ENCODE measurements around the gene AADAC.
"Not testable (repeated sequence)": the region's sequence is repeated elsewhere in the genome, so short reads cannot be mapped to it uniquely, and the experiment has no call there.

AADAC gene

DNA sequence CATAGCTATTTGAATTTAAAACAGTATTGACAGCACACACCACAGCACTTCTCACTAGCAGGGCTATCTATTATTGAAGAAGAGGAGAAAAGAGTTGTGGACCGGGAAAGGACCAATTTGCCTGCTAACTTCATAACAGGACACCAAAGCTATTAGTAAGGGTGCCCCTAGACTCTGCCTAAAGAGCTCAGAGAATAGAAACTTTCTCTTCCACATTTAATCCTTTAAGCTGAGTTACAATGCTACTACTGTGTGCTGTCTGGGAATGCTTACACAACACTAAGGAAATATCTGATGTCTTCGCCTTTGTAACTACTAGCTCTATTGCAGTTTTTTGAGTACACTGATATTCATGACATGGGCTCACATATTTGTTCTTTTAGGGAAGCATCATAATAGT, 13.5 kb upstream of the AADAC start:
- DNase-seq: no peak

DNA sequence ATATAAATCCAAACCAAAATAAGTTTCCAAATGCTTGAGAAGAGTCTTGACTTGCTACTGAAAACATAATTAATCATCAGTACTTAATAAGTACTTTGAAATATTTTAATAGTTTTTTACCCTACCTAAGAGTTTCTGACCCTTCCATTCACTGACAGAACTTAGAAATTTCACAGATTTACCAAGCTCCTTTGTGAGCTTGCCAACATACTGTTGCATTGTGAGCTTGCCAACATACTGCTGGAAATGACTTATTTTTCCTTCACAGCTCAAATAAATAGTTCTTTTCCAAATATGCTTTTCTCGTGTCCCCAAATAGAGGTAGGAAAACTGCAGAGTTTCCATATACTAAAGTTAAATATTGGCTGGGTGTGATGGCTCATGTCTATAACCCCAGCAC, 9.6 kb upstream of the AADAC start:
- DNase-seq: no peak

DNA sequence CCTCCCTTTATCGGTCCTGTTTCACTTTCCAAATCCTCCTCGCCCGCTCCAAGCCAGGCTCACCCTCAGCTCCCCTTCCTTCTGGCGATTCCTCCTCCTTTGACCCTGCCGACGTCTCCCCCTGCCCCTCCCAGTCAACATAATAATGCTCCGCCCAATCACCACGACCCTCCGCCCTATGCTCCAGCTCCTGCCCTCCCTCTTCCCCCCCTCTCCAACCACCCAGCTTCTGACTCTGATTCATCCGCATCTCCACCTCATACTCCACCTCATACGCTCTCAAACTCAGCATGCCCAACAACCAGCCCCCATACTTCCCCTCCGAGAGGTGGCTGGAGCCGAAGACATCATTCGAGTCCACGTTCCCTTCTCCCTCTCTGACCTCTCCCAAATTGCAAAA, 7.1 kb upstream of the AADAC start:
- no peak for DNase-seq

DNA sequence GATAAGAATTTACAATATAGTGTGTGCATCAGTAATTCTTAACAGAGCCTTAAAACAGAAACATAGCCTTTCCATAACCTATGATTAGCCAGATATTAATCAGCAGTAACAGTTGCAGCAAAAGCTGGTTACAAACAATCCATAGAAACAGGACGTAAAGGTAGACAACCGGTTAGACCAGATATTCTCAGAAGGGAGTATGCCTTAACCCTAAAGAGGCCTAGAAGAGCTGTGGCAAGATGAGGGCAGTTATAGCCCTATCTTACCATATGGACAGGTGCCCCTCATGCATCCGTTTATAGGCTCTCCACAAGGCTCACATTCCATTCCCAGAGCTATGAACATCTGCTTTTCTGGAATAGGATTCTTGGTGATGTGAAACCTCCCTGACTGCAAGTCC, 5.0 kb upstream of the AADAC start:
- not testable (repeated sequence) for DNase-seq

DNA sequence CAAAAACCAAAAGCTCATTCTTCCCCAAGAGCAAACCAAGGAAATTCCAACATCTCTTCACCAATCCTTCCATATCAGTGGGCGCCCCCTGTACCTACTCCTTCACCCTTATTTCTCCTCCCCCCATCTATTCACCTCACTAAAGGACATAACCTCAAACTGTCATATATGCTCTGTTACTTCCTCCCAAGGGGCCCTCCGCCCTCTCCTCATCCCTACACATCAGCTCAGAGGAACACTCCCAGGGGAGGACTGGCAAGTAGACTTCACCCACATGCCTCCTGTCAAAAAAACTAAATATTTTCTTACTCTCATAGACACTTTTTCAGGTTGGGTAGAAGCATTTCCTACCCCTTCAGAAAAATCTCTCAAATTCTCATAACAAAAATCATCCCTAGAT, 2.4 kb upstream of the AADAC start:
- no peak for DNase-seq

DNA sequence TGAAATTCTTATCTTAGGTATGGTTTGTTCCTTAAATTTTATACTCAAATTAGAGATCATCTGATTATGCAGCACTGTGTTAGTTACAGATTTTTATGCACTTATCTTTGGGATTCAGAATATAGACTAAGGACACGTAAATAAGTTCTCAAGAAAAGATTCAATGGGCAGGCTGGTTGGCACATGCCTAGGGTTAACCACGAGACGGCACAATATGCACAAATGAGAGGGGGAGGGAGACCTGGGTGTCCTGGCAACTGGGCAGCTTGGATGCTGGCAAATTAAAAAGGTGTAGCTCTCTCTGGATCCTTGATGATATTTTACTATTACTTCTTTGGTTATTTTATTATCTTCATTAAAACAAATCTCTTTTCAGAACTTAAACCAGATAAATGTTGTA, 672 bp downstream of the AADAC start:
- DNase-seq: no peak

DNA sequence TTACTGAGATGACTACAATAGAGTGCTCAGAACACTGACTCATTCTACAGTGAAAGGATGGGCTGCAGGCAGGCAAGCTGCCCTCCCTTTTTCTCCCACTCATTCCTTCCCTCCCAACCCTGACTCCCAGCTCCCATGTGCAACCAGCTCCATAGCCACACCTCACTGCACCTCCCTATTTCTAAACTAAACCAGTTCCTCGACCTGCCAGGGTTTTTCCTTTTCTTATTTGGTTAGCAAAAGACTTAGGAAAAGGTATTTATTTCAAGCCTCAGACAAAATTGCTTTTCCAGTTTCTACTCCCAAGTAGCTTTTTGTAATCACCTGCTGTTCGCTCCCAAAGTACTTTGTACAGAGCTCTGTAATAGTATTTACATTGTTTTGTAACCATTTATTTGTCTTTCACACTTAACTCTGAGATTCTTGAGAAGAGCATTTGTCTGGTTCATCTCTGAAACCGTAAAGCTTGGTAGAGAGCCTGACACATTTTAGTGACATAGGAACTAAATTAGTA, 2.2 kb downstream of the AADAC start:
- DNase-seq: no peak

DNA sequence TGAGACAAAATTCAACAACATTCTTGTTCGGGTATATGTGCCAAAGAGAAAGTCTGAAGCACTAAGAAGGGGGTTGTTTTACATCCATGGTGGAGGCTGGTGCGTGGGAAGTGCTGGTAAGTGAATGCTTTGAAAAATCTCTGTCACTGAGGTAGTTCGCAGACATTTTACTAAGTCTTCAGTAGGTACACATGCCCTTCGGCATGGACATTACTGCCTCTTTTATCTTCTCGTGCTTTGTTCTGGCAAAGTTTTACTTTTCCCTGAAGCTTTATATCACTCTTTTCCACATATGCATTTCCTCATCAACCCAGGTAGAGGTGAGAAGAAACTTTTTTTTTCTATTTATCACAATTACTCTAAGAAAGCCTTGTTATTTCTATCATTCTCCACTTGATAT, 3.6 kb downstream of the AADAC start:
- no peak for DNase-seq

DNA sequence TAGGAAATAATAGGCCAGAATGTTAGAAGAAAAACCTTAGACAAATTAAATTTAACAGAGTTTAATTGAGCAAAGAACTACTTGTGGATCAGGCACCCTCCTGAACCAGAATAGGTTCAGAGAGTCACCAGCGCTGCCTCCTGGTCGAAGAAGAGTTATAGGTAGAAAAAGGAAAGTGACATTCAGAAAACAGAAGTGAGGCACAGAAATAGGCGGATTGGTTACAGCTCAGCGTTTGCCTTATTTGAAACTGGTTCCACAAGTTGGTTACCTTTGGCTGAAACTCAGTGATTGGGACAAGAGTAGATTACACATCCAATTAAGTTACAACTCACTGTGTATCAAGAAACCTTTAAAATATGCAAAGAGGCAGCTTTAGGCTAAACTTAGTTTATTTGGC, 4.4 kb downstream of the AADAC start:
- no peak for DNase-seq

DNA sequence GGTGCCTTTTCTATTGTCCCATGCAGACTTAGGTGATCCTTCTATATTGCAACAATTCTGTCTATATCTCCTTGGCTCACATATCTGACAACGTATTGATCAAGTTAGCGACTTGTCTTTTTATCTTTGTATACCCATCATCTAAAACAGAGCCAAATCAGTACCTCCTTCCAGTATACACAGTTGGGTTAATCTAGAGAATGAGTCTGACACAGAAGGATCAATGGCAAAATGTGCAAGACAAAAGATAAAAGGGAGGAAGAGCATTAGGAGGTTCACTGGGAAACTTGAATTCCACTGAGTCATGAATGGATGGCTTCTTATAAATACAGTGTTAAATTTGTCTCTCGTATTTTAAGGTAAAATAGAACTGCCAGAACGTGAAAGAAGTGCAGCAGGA, 6.0 kb downstream of the AADAC start:
- DNase-seq: no peak

DNA sequence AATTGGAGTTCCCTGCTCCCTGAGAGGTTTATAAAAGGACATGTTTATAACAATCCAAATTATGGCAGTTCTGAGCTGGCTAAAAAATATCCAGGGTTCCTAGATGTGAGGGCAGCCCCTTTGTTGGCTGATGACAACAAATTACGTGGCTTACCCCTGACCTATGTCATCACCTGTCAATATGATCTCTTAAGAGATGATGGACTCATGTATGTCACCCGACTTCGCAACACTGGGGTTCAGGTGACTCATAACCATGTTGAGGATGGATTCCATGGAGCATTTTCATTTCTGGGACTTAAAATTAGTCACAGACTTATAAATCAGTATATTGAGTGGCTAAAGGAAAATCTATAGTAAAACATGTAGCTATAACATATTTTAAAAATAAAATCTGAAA, 13.9 kb downstream of the AADAC start:
- no peak for DNase-seq

DNA sequence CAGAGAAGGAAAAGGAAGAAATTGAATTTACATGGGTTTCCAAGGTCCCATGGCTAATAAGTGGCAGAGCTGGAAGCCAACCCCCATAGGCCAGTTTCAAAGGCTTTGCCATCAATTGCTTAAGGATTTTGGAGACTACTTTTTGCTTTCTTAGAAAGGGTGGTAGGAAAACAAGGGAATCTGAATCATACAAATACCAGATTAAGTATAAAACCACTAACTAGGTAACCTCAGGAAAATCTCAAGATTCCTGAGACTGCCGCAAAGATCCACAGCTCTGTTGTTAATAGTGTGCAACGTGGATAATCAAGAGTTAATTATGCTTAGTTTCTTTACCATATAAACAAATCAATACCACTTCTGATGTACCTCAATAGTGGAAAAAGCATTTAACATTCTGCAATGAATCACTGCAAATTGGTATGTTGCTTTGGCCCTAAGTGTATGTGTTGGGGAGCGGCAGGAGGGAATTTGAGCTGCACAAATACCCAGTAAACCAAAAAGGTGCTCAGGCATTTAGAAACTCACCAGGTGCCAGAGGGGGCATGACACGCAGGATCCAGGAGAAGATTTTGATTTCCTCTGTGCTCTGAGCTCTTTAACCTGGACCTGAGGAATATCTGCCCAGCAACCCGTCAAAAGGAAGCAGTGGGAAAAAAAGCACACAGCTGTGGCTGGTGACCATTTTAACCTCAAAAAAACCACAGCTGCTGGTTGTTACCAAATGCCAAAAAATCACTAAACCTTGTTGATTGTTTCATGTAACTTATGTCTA, 22.0 kb downstream of the AADAC start:
- peak; percentile 61 for DNase-seq

DNA sequence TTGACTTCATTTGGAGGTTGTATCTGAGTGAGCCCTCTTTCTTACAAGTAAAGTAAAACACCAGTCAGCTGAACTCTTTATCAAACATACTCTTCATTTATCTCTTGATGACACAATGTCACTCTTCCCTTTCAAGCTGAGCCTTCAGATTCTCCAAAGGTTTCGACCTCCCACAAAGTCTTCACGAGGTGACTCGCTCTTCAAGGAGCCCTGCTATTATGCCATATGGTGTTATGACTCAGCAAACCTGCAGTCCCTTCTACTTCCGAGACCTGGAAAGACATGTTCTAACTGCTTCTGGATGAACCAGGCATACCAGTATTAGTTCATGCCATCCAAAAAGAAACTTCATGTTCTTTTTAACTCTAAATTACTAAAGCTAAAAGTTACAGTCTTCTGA, 23.1 kb downstream of the AADAC start:
- peak; percentile 90 for DNase-seq

DNA sequence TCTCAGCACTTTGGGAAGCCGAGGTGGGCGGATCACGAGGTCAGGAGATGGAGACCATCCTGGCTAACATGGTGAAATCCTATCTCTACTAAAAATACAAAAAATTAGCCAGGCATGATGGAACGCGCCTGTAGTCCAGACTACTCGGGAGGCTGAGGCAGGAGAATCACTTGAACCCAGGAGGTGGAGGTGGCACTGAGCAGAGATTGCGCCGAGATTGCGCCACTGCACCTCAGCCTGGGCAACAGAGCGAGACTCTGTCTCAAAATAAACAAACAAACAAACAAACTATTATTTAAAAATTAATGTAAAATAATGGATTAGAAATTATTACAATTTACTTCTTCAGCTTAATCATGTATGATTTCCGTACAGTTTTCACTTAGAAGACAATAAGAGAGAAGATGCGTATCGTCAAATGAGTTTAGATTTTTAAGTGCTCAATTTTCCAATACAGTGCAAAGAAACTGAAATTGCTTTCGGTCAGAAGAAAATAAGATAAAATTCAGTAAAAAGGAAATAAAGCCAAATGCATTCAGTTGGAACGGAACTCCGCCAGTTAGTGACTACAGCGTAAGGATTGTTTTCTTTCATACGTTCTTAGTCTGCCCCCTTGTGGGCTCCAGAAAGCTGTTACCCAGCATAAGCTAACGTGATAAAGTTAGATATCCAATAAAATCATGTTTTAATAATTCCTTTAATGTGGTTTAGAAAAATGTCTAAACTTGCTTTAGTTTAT, 24.8 kb downstream of the AADAC start:
- peak; percentile 49 for DNase-seq

DNA sequence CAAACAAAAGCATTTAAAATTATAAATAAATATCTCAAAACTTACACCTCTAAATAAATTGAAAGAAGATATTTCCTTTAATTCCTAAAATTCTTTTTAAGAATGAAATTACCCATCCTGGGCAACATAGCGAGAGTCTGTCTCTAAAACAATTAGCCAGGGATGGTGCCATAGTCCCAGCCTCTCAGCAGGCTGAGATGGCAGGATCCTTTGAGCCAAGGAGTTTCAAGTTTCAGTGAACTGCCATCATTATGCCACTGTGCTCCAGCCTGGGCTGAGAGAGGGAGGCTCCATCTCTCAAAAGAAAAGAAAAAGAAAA, 25.4 kb downstream of the AADAC start:
- DNase-seq: no peak

DNA sequence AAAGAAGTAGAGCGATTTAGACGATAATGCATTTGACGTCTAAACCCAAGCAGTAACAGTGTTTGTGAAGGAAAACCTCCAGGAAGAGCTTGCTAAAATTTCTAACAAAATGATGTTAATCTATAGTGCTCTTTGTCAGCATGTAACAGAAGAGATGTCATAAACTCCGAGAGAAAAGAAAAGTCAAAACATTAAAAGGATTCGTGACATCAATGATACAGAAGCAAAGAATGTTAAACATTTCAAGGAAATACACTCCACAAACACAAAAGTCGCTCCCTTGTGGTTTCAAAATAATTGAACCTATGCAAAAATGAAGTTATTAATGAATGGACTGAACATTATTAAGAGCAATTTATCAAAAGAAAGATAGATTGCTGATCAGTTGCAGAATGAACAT, 27.9 kb downstream of the AADAC start:
- no peak for DNase-seq

DNA sequence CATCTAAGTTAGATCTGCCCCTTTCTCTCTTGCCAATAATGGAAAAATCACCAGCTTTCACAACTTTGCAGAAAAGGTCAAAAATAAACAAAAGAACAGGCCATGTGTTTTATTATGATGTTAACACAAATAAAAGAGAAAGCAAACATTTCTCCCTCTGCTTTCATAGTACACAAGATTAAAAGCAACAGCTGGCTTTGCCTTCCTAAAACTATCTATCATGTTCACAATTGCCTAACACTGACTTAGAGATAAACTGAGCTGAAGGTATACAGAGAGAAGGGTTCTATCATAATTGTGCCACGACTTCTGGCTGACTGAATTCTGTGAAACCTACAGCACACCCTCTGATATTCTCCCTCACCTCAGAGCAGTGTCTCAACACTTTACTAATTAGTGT, 29.4 kb downstream of the AADAC start:
- no peak for DNase-seq

DNA sequence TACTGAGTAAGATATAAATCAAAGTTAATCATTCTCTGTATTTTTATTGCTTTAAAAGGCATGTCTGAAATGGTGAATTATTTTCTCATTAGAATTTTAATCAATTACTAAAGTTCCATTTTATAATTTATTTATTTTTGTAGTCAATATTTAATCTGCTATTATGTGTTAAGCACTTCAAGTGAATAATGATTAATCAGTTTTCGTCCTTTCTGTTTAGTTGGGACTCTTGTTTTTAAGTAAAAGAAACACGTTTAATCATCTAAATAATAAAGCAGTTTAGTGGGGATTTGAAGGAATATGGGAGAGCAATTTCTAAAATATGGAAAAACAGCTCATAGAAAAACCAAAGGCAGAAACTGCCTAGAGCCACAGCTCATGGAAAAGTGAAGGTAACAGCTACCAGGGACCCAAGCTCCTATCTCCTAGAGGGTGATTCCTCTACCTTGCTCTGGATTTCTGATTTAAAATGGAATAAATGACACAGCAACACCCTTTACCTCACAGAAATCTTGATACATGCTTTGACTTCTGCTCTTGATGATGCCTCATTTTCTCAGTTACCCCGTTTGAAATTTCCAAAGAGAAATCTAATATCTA, 31.5 kb downstream of the AADAC start:
- no peak for DNase-seq

DNA sequence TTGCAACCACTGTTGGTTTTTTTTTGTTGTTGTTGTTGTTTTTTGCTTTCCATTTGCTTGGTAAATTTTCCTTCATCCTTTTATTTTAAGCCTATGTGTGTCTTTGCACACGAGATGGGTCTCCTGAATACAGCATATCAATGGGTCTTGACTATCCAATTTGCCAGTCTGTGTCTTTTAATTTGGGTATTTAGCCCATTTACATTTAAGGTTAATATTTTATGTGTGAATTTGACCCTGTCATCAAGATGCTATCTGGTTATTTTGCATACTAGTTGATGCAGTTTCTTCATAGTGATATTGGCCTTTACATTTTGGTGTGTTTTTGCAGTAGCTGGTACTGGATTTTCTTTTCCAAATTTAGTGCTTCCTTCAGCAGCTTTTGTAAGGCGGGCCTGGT, 36.1 kb downstream of the AADAC start:
- not testable (repeated sequence) for DNase-seq

DNA sequence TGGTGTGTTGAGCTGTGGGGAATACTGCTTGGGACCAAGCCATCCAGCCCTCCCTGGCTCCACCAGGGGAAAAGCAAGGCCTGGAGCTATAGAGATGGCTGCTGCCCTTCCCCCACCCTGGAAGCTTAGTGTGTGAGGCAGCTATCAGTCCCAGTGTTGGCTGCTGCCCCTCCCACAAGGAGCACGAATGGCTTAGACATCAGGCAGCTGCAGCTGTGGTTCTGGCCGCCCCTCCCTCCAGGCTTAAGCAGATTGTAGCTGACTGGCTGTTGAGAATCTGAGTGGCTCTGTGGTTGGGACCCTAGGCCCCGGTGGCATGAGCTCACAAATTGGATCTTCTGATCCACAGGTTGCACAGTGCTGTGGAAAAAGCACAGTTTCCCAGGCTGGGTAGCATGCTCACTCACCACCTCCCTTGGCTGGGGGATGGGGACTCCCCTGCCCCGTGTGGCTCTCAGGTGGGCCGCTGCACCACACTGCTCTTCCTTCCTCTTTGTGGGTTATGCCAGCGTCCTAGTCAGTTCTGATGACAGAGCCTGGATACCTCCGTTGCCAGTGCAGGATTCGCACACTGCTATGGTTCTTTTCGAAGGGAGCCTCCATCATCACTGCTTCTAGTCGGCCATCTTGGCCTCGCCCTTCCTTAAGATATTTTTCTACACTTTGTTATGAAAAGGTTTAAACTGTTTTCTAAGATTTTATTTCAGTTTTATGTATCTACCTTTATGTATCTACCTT, 38.3 kb downstream of the AADAC start:
- no peak for DNase-seq

DNA sequence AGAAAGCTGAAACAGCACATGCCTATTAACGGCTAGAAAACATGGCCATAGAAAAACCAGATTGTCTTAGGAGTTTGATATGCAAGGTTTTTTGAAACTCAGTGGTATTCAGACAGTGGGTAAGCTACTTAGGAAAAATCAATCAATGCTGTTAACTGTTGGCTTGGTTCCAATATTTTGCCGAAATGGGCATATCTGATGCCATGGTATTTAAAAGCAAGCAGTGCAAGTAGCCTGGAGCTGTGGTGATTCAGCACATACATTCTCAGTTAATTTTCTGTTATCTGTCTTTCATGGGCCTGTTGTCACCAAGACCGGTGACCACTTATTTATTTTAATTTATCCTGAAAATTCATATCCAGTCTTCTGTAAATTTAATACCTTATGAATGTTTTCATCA, 42.2 kb downstream of the AADAC start:
- DNase-seq: no peak

DNA sequence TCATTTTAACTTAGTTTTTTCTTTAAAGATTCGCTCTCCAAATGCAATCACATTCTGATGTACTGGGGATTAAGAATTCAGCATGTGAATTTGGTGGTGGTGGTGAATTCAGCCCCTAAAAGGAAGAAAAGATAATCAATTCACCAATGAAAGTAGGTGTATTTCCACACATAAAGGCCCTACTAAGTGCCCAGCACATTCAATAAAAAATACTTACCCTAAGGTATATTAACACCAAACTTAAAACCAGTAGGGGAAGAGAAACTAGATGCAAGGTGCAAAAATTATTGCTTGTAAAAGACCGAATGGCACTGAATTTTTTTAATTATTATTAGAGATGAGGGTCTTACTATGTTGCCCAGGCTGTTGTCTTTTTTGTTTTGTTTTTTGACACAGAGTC, 42.7 kb downstream of the AADAC start:
- no peak for DNase-seq

DNA sequence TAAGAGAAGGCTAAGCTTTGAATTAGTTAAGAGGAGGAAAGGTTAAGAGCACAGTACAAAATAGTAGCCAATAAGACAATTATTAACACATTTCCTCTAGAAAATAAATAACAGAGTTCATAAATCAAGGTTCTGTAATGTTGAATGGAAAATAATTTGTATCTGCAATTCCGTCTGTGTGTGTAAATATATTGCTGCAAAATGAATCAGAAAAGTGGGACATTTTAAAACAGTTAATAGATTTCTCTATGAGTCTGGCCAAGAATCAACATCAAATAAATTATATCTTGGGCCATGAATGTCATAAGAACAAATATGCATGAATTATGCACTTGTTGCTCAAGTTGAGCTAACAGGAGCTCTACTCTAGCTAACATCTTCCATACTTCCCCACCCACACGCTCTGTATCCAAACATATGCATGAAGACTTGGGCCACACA, 45.3 kb downstream of the AADAC start:
- no peak for DNase-seq

DNA sequence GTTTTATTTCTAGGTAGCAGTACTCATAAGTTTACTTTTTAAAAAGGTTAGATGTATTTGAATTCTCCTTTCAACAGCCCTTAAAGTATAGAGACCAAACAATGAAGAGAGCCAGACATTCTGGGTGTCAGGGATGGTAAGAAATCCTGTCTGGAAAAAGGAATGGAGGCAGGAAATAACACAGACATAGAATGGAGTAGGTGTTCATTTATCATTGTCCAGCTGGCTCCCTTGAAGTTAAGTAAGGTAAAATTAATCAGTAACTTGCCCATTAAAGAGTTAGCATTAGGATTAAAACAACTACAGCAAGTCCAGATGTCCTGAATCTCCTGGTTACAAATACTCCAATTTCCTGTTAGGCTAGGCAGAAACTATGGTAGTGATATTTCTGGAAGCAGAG, 46.0 kb downstream of the AADAC start:
- no peak for DNase-seq
